Fibroblast of skin of back (primary cell): Measurements from ENCODE around the gene SLC13A2.

Experiments used
- DNase-seq: peaks from one replicate; pipeline ENCODE4 v3.0.0-alpha.2; 2013

Gene SLC13A2

GRCh38 chr17:28471531-28472342, 1.7 kb upstream of the SLC13A2 start:
- no peak for DNase-seq

- no peak for DNase-seq
Observed at GRCh38 chr17:28472871-28473497, 460 bp upstream of the SLC13A2 start.

- DNase-seq: no peak
Observed at GRCh38 chr17:28474111-28474531, 677 bp downstream of the SLC13A2 start.

- DNase-seq: no peak
Observed at GRCh38 chr17:28475151-28475900, 1.9 kb downstream of the SLC13A2 start.

GRCh38 chr17:28476076-28476865, 2.8 kb downstream of the SLC13A2 start:
- no peak for DNase-seq

GRCh38 chr17:28477928-28478327, 4.5 kb downstream of the SLC13A2 start:
- no peak for DNase-seq

GRCh38 chr17:28478712-28479615, 5.5 kb downstream of the SLC13A2 start:
- DNase-seq: no peak

GRCh38 chr17:28480278-28480677, 6.8 kb downstream of the SLC13A2 start:
- no peak for DNase-seq

- DNase-seq: no peak
Observed at GRCh38 chr17:28480799-28481571, 7.5 kb downstream of the SLC13A2 start.

GRCh38 chr17:28482551-28483199, 9.2 kb downstream of the SLC13A2 start:
- no peak for DNase-seq

- no peak for DNase-seq
Observed at GRCh38 chr17:28484296-28484695, 10.9 kb downstream of the SLC13A2 start.

- no peak for DNase-seq
Observed at GRCh38 chr17:28485049-28485448, 11.6 kb downstream of the SLC13A2 start.

- DNase-seq: no peak
Observed at GRCh38 chr17:28487881-28488532, 14.6 kb downstream of the SLC13A2 start.

GRCh38 chr17:28488533-28489276, 15.3 kb downstream of the SLC13A2 start:
- no peak for DNase-seq

GRCh38 chr17:28491286-28491685, 17.8 kb downstream of the SLC13A2 start:
- DNase-seq: no peak

GRCh38 chr17:28491860-28492259, 18.4 kb downstream of the SLC13A2 start:
- DNase-seq: no peak

GRCh38 chr17:28492352-28493310, 19.2 kb downstream of the SLC13A2 start:
- no peak for DNase-seq

- no peak for DNase-seq
Observed at GRCh38 chr17:28493460-28493859, 20.0 kb downstream of the SLC13A2 start.
